GM12878 (cell line): ENCODE data around the gene ENPP7.
"Not testable (repeated sequence)": the region's sequence is repeated elsewhere in the genome, so short reads cannot be mapped to it uniquely, and the experiment has no call there.

ENCODE experiments used
- BHLHE40 ChIP-seq, 2 experiments: fragments of 450-650 bp in 1 of 2; IDR thresholded peaks; 2 replicates each; pipeline ENCODE4 v1.6.1; 2011 to 2017; ENCODE audit warnings: low read depth in 2 of 2, borderline replicate concordance in 1 of 2, improper control_type of control experiment in 1 of 2, low read length in 1 of 2, mild to moderate bottlenecking in 1 of 2
- CEBPB ChIP-seq, 2 experiments: fragments of 150-350 bp in 1 of 2; IDR thresholded peaks; 2 replicates each; pipeline ENCODE4 v1.6.1; 2012 to 2014; ENCODE audit warnings: low read depth in 2 of 2, low read length in 2 of 2, borderline replicate concordance in 1 of 2, inconsistent platforms in 1 of 2
- EP300 ChIP-seq, 2 experiments: fragments of 150-350 bp in 1 of 2; IDR thresholded peaks; 2 replicates each; pipeline ENCODE4 v1.6.1; 2011 to 2012; ENCODE audit warnings: low read depth in 2 of 2, low read length in 2 of 2, borderline replicate concordance in 1 of 2, improper control_type of control experiment in 1 of 2, inconsistent platforms in 1 of 2; ENCODE audit not compliant: control insufficient read depth in 1 of 2
- HDGF ChIP-seq: fragments of 450-650 bp; IDR thresholded peaks from 2 replicates; pipeline ENCODE4 v1.6.1; 2016; ENCODE audit warnings: antibody characterized with exemption
- KDM1A ChIP-seq: fragments of 200-600 bp; sonication (generic); IDR thresholded peaks from 2 replicates; pipeline ENCODE4 v1.6.1; 2016; ENCODE audit warnings: borderline replicate concordance
- MYC ChIP-seq: IDR thresholded peaks from 2 replicates; pipeline ENCODE4 v1.6.1; 2011; ENCODE audit warnings: mild to moderate bottlenecking, low read length, moderate library complexity, inconsistent platforms; ENCODE audit not compliant: insufficient read depth, insufficient replicate concordance, insufficient read length, severe bottlenecking
- NFIC ChIP-seq: IDR thresholded peaks from 2 replicates; pipeline ENCODE4 v1.6.1; 2012; ENCODE audit warnings: low read depth, mild to moderate bottlenecking, inconsistent platforms, low read length, moderate library complexity
- PAX5 ChIP-seq: IDR thresholded peaks from 2 replicates; pipeline ENCODE4 v1.6.1; 2011; ENCODE audit warnings: low read depth, low read length, borderline replicate concordance
- SUZ12 ChIP-seq: fragments of 200-600 bp; sonication (generic); IDR thresholded peaks from one replicate; pipeline ENCODE4 v1.6.1; 2018; ENCODE audit warnings: antibody characterized with exemption, mild to moderate bottlenecking; ENCODE audit not compliant: unreplicated experiment
- TF ChIP-seq, protein P1 (sequence below): IDR thresholded peaks from 2 replicates; pipeline ENCODE4 v1.6.1; 2012; ENCODE audit warnings: low read length, inconsistent platforms
- TF ChIP-seq, protein P2 (sequence below), 3 experiments: IDR thresholded peaks in 2 of 3; conservative IDR thresholded peaks in 1 of 3; 2 replicates each; pipeline ENCODE4 v1.5.1; 2011; ENCODE audit warnings: low read depth in 3 of 3, low read length in 3 of 3, mild to moderate bottlenecking in 3 of 3, control low read depth in 2 of 3, moderate library complexity in 2 of 3, inconsistent platforms in 1 of 3, mixed read lengths in 1 of 3; ENCODE audit not compliant: control insufficient read depth in 2 of 3, insufficient read depth in 1 of 3; ENCODE audit errors: extremely low read depth in 1 of 3
- TF ChIP-seq, protein P3 (sequence below): IDR thresholded peaks from 2 replicates; pipeline ENCODE4 v1.6.1; 2012; ENCODE audit warnings: low read depth, low read length, improper control_type of control experiment
- TF ChIP-seq, protein P4 (sequence below): fragments of 450-650 bp; IDR thresholded peaks from 2 replicates; pipeline ENCODE4 v1.6.1; 2014; ENCODE audit warnings: mild to moderate bottlenecking

DNA sequence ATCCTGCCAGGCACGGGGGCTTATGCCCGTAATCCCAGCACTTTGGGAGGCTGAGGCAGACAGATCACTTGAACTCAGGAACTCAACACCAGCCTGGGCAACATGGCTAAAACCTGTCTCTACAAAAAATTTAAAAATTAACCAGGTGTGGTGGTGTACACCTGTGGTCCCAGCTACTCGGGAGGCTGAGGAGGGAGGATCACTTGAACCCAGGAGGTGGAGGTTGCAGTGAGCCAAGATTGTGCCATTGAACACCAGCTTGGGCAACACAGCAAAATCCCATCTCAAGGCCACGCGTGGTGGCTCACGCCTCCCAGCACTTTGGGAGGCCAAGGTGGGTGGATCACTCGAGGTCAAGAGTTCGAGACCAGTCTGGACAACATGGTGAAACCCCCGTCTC, 24.2 kb downstream of the ENPP7 start:
- not testable (repeated sequence) for TF ChIP-seq NFIC; BHLHE40 (IDR thresholded peaks at IDR 0.05; ENCODE audit: borderline replicate concordance in 1 of 2, low read depth in 2 of 2, low read length in 1 of 2); HDGF; PAX5; CEBPB (IDR thresholded peaks at IDR 0.05; ENCODE audit: borderline replicate concordance in 1 of 2, low read depth in 2 of 2, low read length in 2 of 2); KDM1A; EP300 (IDR thresholded peaks at IDR 0.05; ENCODE audit: borderline replicate concordance in 1 of 2, control insufficient read depth in 1 of 2, low read depth in 2 of 2, low read length in 2 of 2); SUZ12; MYC
- TF ChIP-seq, protein P1, sequence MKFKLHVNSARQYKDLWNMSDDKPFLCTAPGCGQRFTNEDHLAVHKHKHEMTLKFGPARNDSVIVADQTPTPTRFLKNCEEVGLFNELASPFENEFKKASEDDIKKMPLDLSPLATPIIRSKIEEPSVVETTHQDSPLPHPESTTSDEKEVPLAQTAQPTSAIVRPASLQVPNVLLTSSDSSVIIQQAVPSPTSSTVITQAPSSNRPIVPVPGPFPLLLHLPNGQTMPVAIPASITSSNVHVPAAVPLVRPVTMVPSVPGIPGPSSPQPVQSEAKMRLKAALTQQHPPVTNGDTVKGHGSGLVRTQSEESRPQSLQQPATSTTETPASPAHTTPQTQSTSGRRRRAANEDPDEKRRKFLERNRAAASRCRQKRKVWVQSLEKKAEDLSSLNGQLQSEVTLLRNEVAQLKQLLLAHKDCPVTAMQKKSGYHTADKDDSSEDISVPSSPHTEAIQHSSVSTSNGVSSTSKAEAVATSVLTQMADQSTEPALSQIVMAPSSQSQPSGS = not testable (repeated sequence)
- TF ChIP-seq, protein P2, sequence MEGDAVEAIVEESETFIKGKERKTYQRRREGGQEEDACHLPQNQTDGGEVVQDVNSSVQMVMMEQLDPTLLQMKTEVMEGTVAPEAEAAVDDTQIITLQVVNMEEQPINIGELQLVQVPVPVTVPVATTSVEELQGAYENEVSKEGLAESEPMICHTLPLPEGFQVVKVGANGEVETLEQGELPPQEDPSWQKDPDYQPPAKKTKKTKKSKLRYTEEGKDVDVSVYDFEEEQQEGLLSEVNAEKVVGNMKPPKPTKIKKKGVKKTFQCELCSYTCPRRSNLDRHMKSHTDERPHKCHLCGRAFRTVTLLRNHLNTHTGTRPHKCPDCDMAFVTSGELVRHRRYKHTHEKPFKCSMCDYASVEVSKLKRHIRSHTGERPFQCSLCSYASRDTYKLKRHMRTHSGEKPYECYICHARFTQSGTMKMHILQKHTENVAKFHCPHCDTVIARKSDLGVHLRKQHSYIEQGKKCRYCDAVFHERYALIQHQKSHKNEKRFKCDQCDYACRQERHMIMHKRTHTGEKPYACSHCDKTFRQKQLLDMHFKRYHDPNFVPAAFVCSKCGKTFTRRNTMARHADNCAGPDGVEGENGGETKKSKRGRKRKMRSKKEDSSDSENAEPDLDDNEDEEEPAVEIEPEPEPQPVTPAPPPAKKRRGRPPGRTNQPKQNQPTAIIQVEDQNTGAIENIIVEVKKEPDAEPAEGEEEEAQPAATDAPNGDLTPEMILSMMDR (IDR thresholded peaks at IDR 0.05 in 2 of 3, conservative IDR thresholded peaks at IDR 0.05 in 1 of 3; ENCODE audit: control insufficient read depth in 2 of 3, extremely low read depth in 1 of 3, insufficient read depth in 1 of 3, low read depth in 3 of 3, low read length in 3 of 3) = not testable (repeated sequence)
- TF ChIP-seq, protein P3, sequence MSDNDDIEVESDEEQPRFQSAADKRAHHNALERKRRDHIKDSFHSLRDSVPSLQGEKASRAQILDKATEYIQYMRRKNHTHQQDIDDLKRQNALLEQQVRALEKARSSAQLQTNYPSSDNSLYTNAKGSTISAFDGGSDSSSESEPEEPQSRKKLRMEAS = not testable (repeated sequence)
- TF ChIP-seq, protein P4, sequence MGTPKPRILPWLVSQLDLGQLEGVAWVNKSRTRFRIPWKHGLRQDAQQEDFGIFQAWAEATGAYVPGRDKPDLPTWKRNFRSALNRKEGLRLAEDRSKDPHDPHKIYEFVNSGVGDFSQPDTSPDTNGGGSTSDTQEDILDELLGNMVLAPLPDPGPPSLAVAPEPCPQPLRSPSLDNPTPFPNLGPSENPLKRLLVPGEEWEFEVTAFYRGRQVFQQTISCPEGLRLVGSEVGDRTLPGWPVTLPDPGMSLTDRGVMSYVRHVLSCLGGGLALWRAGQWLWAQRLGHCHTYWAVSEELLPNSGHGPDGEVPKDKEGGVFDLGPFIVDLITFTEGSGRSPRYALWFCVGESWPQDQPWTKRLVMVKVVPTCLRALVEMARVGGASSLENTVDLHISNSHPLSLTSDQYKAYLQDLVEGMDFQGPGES = not testable (repeated sequence)
